HL-60/S4 (cell line): ENCODE results near the gene TUBAL3.

Experiments
- in situ Hi-C: fragments of 300-500 bp; cut with MboI; formaldehyde crosslinking; loops from 2 replicates; pipeline ENCODE4 v1.14.3; 2022; ENCODE audit warnings: low sequenced_read_pairs

The TUBAL3 gene

GRCh38 chr10:5385224-5385623, 19.4 kb downstream of the TUBAL3 start:
- in situ Hi-C loops: loop anchor here (25.0 kb wide), 1 partner anchor 548 kb away; the partner anchor contains the start of gene AKR1E2

GRCh38 chr10:5381187-5381586, 23.4 kb downstream of the TUBAL3 start:
- in situ Hi-C loops: loop anchor here (25.0 kb wide), 1 partner anchor 544 kb away; the partner anchor contains the start of gene AKR1E2

- in situ Hi-C loops: loop anchor here (25.0 kb wide), 1 partner anchor 543 kb away; the partner anchor contains the start of gene AKR1E2
These were observed 24.2 kb downstream of the TUBAL3 start for GRCh38 chr10:5380395-5380794.

GRCh38 chr10:5379202-5379601, 25.4 kb downstream of the TUBAL3 start:
- in situ Hi-C loops: loop anchor here (25.0 kb wide), 1 partner anchor 542 kb away; the partner anchor contains the start of gene AKR1E2

GRCh38 chr10:5376450-5376849, 28.2 kb downstream of the TUBAL3 start:
- in situ Hi-C loops: loop anchor here (25.0 kb wide), 1 partner anchor 539 kb away; the partner anchor contains the start of gene AKR1E2

DNA sequence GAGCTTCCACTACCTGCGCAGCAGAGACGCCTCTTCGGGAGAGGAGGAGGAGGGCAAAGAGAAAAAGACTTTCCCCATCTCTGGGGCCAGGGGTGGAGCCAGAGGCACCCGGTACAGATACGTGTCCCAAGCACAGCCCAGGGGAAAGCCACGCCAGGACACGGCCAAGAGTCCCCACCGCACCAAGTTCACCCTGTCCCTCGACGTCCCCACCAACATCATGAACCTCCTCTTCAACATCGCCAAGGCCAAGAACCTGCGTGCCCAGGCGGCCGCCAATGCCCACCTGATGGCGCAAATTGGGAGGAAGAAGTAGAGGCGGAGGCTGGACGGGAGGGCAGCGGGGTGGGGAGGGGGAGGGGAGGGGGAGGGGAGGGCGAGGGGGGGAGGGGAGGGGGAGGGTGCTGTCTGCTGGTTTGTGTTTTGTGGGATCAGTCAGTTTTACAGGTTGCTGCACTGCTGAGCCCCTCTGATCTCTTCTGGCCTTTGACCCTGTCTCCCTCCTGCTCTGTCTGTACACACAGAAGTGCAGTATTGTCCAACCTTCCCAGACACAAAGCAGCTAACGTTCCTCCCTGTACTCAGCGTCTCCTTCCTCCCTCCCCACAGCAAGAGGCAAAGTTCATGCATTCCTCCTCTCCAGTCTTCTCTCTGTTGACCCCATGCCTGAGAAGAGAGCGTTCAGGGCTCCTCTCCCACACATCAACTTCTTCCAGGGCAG, 30.6 kb downstream of the TUBAL3 start:
- in situ Hi-C loops: no loop called here

- in situ Hi-C loops: no loop called here
These were observed 31.3 kb downstream of the TUBAL3 start for GRCh38 chr10:5373307-5373706.

- in situ Hi-C loops: no loop called here
These were observed 33.9 kb downstream of the TUBAL3 start for GRCh38 chr10:5370493-5371352.

DNA sequence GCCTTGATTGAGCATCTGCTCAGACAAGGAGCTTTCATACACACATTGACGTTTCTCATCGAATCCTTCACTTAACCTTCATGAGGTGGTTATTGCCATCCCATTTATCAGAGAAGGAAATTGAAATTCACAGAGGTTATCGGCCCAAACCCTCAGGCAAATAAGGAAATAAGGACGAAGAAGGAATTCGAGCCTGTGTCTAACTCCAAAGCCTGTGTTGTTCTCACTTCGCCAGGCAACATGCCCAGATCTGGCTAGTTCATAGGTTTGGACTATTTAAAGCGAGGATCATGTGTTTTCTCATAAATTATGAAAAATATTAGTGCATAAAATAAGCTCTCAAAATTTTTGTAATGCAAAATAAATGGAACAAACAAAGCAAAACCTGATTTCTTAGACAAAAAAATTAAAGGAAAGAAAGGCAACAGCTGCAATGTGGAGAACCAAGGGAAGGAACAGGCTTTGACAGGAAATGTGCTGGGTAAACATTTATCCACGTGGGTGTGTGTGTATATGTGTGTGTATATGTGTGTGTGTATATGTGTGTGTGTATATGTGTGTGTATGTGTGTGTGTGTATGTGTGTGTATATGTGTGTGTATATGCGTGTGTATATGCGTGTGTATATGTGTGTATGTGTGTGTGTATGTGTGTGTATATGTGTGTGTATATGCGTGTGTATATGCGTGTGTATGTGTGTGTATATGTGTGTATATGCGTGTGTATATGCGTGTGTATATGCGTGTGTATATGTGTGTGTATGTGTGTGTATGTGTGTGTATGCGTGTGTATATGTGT, 35.1 kb downstream of the TUBAL3 start:
- in situ Hi-C loops: no loop called here

DNA sequence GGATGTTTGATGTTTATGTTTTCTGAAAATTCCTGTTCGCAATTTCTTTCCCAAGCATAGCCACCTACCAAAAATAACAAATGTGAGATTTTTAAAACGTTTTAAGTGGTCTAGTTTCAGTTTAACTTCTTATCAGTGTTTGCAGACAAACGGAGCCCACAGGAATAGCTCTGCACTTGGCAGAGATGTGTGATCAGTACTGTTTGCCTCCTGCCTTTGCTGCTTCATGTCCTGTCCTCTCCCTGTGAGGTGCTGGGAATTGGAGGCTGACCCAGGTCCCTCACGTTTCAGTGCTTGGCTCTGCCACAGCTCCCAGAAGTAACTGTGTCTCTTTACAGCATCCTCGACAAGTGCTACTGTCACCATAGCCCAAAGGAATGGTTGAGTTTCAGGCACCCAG, 38.7 kb downstream of the TUBAL3 start:
- in situ Hi-C loops: no loop called here

DNA sequence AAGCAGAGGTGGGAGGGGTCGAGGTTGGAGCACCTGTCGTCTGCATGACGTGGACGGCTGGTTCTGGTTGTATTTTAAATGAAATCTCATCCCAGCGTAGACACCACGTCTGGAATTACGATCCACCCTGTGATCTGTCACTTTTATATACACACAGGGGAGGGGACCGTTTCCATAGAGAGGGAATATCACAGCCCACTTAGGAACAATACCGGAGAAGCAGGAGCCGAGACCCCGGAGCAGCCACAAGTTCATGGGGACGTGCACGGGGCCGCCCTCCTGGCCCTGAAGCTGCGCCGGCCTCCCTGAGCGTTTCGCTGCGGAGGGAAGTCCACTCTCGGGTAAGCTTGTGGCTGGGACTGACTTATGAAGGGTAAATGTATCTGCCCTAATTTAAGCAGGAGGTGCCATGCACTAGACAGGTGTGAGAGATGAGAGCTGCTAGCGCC, 39.7 kb downstream of the TUBAL3 start, which contains the start of gene UCN3:
TSS of gene UCN3 (plus strand) at position 77 of the 449 bp plus-strand sequence. CDS start 8,755 bp downstream, outside the sequence.
- in situ Hi-C loops: no loop called here

DNA sequence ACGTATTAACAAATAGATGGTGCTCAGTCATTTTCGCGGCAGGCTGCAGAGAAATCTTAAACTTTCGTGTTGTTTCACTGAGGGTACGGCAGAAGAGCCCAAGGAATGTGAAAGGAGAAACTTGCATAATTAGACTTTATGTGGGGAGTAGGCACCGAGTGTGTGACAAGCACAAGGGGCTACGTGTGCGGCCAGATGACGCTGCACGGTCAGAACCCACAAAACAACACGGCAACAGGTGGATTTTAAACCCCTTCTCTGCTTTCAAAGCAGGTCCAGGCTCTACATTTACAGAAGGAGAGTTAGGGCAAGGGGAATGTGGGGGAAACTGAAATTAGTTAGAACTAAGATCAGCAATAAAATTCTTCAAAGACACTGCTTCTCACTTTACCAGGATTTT, 40.3 kb downstream of the TUBAL3 start:
- in situ Hi-C loops: no loop called here

DNA sequence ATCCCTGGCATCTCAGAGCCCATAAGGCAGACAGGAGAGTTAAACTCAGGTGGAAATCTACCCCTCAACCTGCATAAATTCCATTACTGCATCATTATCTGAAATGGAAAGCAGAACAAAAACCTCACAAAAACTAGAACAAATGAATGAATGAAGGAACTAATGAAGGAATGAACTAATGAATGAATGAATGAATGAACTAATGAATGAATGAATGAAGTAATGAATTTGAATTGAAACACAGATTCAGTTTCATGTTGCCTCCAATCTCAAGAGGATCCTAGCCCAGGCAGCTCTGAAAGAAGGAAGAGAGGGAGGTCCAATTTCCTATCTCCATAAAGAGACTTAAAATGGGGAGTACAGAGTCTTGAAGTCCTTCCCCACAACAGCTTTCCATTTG, 41.8 kb downstream of the TUBAL3 start:
- in situ Hi-C loops: no loop called here

GRCh38 chr10:5361966-5362365, 42.7 kb downstream of the TUBAL3 start:
- in situ Hi-C loops: no loop called here

DNA sequence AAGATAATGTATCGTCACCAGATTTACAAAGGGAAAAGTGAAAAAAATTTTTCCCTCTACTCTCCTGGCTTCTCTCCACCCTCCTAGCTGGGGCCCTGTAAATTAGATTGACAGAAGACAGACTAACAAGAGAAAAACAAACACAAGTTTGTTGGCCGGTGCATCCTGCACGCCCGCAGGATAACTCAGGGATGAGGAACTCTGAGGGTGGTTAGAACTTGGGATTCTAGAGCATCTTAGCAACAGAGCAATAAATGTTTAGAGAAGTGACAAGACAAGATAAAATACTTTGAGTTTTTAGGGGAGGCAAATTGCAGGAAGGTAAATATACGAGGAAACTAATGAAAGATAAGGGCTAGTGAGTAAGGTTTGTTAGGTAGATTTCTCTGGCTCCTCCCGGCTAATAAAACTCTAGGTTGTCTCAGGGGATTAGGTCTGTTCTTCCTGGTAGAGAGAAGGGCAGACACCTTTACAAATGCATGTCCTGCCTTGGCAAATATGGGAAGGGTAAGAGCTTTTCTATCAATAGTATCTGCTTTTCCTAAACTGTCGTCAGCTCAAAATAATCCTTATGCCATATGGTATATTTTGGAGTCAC, 44.2 kb downstream of the TUBAL3 start:
- in situ Hi-C loops: no loop called here

- in situ Hi-C loops: no loop called here
These were observed 48.3 kb downstream of the TUBAL3 start for GRCh38 chr10:5356302-5356763.

GRCh38 chr10:5355594-5356301, 48.9 kb downstream of the TUBAL3 start:
- in situ Hi-C loops: no loop called here

DNA sequence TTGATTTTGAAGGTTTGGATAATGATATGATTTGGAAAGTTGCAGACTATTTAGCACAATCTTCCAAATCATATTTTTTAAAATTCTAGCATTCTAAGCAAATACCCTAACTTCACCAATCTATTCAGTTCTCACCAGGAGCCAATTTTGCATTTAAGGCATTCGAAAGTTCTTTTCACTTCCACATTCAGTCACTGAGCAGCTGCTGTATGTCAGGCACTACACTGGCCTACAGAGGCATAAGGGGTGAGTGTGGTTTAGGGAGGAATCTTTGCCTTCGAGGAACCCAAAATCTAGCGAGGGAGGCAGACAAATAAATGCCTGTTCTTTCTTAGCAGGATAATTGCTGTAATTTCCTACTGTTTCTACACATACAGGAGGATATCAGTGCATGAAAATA, 50.6 kb downstream of the TUBAL3 start:
- in situ Hi-C loops: no loop called here

DNA sequence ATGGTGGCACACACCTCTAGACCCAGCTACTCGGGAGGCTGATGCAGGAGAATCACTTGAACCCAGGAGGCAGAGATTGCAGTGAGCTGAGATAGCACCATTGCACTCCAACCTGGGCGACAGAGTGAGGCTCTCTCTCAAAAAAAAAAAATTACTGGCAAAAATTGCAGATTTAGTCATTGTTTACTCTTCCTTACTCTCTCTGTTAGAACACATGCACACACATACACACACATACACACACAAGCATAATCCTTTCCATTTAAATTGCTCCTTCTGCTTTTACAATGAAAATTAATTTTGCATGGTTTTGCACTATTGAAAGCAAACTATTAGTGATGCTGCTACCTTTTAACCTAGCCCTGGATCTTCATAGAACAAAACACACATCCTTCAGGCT, 55.3 kb downstream of the TUBAL3 start:
- in situ Hi-C loops: no loop called here

DNA sequence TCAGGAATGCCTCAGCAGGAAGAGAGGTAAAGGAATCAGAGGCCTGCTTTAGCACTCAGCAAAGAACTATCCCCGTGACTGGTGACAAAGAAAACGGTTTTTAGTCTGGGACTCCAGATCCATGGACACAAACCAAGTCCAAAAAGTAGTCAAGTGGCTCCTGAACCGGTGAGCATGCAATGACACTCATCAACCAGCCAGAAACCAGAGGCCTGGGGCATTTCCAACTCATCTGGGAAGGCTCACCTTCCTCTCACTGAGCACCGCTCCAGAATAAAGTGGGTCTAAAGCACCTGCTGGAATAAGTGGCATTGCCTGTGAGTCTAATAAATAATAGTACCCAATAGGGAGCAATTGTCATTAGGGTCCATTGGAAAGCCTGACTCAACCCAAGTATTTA, 57.7 kb downstream of the TUBAL3 start:
- in situ Hi-C loops: no loop called here
